HG03432 (cell line): Measurements from ENCODE around the gene BCAS4.
"Not testable (repeated sequence)": the region's sequence is repeated elsewhere in the genome, so short reads cannot be mapped to it uniquely, and the experiment has no call there.

ENCODE experiments used
- ATAC-seq: cut with Tn5 transposase; IDR thresholded peaks from one replicate; pipeline ENCODE4 v1.9.1; 2021; ENCODE audit warnings: mild to moderate bottlenecking, moderate library complexity; ENCODE audit not compliant: unreplicated experiment

BCAS4 gene, protein sequence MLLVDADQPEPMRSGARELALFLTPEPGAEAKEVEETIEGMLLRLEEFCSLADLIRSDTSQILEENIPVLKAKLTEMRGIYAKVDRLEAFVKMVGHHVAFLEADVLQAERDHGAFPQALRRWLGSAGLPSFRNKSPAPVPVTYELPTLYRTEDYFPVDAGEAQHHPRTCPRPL

DNA sequence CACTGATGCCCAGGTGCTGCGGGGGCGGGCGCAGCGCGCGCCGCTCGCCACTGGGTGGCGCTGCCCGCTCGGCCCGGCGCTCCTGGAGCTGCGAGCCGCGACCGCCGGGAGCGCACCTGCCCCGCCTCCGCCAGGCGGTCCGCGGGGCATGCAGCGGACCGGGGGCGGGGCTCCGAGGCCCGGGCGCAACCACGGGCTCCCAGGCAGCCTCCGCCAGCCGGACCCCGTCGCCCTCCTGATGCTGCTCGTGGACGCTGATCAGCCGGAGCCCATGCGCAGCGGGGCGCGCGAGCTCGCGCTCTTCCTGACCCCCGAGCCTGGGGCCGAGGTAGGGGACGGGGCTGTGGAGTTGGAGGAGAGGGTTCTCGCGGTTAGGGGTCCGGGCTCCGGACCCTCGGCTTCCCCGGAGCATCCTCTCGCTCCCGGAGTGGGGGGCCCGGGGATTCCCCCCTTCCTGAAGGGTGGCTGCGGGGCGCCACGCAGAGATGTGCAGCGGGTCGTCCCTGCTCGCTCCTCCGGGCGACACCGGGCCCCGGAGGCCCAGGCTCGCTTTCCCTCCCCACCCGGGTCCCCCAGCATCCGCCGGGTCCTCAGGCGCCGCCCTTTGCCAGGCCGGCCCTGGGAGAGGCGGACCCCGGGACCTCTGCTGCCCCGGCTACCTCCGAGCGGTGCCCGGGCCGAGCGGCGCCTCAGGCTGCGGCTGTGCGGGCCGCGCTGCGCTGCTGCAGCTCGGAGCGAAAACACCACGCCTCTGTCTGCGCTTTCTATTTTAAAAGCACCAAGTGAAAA is at the start of gene BCAS4:
BCAS4 (plus strand) TSS at position 216 of the 789 bp plus-strand sequence; CDS start at position 239, 23 bp downstream.
- ATAC-seq, result peak; percentile 67

DNA sequence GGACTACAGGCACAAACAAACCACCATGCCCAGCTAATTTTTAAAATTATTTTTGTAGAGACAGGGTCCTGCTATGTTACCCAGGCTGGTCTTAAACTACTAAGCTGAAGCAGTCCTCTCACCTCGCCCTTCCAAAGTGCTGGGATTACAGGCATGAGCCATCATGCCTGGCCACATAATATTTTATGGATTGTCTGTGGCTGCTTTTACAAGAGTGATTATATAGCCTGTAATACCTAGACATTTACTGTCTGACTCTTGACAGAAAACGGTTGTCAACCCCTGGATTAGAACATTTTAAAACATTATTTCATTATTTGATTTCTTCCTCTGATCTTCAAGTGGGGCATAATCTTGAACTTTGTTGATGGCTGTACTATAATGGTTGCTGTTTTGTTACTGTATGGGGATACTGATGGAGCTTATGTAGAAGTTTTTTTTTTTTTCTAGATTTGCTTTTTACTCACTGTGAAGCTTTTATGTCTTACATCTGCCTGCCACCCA is 49.2 kb upstream of the BCAS4 start:
- ATAC-seq, result no peak

DNA sequence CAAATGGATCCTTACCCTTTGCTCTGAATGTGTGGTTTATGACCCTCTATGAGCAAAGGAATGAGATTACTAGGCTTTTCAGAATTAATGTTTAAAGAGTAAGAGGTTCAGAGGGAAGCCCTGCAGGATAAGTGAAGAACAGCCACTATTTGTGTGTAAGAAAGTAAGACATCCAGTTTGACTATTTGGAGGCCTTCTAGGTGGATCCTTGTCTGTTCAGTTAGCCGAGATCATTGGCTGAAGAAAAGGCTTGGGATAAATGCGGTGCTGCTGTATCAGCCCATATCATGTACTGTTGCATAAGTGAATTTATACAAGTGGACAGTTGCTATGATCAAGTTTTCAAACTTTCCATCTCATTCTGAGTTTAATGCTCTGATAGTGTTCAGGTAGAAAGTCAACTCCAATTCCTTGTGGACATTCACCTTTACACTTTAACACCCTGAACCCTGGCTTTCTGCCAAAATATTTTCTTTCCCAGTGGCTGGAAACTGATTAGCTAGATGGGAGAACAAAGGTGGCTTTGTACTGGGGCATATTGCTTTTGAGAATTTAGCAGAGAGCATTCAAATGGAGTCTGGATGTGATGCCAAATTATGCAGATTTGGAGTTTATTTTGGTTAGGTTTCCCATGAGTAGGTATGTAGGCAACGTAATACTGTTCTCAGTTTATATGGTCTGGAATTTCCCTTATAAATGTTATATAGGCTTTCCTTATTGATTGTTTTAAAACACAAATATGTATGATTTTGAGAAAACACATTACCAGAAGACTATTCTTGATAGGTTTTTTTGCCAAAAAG is 48.5 kb upstream of the BCAS4 start:
- ATAC-seq, result no peak

DNA sequence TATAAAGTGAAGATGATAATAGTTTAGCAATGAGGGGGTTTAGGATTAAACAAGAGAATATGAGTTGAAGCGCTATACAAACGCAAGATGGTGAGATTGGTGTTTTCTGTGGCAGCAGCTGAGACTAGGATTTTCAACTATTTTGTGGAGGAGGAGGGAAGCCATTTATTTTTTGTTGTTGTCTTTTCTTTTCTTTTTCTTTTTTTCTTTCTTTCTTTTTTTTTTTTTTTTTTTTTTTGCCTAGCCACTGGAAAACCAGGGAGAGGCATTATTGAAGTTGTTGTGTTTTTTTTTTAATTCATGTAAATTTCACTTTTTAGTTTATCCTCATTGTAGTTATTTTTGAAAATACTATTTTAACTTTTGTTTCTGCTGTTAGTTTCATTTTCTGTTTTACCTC is 47.6 kb upstream of the BCAS4 start:
- no peak for ATAC-seq

DNA sequence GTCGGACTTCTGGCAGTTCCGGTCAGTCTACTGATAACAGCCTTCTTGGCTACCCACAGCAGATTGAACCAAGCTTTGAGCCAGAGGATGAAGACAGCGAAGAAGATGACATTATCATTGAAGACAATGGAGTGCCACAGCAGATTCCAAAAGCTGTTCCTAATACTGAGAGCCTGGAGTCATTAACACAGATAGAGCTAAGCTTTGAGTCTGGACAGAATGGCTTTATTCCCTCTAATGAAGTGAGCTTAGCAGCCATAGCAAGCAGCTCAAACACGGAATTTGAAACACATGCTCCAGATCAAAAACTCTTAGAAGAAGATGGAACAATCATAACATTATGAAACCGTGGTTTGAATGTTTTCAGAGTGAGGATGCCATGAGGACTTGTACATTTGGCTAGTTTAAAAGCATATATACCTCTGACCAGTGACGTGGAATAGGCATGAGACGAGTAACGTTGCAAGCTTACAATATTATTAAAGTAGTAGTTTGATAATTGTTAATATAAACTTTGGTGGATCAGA is 44.7 kb upstream of the BCAS4 start:
- ATAC-seq, result no peak

DNA sequence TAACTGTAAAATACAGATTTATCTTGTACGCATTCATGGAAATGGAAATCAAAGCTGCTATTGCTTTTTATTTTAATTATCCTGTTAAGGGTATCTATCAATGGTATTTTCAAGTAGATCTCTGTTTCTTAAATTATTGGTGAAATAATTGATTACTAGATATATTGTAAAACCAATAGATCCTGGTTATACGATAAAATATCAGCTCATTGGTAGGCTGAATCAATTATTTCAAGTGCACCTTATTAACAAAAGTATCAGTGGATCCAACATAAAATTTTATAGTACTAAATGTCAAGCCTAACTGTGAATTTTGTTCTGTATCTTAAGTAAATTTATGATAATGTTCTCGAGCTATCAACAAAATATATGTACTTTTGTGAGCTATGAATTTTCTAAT is 41.7 kb upstream of the BCAS4 start:
- ATAC-seq, result no peak

DNA sequence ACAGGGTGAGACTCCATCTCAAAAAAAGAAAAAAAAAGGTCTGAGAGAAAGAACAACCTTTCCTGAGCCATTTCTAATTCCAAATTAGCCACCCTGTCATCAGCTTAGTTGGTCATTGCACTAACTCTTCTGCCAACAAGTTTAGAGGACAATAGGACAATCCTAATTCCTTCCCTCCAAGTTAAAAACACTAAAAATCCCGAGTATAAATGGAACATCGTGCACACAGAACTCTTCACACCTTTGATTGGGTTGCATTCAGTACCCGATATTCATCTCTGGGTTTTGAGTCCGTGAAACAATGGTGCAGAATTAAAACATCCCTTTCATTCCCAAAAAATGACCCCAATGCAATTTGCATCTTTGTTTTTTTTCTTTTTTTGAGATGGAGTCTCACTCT is 40.4 kb upstream of the BCAS4 start:
- ATAC-seq, result no peak

DNA sequence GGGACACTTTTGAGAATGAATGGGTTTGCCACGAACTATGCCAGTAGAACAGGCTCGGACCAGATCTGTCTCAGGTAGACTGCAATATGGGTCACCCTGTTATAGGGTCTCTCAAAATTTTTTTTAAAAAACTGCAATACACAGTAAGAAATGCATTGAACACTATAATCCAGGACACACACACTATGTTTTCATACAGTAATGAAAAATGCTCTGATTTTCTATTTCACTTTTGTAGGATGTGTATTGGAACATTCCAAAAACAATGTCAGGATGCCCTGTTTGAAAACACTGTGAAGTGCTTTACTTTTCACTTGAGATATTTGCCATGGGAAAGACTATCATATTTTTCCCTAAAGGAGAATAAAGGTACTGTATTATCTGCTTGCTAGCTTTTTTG is 38.4 kb upstream of the BCAS4 start:
- ATAC-seq, result no peak

DNA sequence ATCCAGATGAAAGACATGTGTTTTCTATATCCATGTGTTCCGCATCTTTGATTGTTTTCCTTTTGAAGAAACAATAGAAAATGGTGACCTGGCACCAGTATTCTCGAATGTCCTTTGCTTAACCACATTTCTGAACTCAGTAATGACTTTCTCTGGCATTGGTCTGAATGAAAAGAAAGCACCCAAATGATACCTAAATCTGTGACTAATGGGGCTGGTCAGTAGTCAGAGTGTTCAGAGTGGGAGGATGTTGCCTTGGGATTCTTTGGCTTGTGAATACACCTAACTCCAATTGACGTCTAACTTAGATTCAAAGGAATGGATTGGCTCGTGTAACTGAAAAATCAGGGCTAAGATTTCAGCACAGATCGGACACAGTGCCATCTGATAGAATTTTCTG is 36.4 kb upstream of the BCAS4 start:
- no peak for ATAC-seq

DNA sequence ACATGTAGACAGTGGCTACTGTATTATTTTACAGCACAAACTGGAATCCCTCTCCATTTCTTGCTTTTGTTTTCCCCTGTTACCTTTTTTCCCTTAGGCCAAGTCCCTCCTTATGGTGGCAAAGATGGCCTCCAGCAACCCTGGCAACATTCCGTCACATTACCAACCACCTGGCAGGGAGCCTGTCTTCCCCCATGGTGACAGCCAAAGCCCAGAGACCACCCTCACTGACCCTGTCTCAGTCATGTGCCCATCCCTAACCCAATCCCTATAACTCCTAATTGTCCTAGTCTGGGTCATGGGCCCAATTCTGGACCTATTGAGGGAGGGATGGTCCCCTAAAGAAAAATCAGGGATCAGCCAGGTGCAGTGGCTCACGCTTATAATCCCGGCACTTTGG is 35.9 kb upstream of the BCAS4 start:
- no peak for ATAC-seq

DNA sequence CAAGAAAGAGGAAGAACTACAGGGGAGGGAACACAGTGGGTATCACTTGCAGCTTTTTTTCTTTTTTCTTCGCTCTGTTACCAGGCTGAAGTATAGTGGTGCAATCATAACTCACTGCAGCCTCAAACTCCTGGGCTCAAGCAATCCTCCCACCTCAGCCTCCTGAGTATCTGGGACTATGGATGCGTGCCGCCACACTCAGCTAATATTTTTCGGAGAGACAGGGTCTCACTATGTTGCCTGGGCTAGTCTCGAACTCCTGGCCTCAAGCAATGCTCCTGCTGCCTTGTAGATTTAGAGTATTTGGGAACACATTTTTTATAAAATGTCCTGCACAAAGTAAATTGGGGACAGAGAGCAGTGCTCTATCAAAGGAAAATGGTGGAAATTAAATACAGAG is 35.2 kb upstream of the BCAS4 start:
- no peak for ATAC-seq

DNA sequence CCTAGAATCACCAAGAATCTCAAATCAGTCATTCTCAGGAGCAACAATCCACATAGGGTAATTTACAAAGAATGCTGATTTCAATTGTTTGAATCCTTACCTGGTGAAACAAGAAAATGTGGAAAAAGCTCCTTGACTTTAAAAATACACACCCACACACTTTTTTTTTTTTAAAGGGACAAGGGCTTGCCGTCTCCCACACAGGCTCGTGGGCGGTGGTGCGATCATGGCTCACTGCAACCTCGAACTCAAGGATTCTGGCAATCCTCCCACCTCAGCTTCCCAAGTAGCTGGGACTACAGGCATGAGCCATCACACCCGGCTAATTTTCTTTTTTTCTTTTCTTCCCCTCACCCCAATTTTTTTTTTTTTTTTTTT is 32.8 kb upstream of the BCAS4 start:
- ATAC-seq, result no peak

DNA sequence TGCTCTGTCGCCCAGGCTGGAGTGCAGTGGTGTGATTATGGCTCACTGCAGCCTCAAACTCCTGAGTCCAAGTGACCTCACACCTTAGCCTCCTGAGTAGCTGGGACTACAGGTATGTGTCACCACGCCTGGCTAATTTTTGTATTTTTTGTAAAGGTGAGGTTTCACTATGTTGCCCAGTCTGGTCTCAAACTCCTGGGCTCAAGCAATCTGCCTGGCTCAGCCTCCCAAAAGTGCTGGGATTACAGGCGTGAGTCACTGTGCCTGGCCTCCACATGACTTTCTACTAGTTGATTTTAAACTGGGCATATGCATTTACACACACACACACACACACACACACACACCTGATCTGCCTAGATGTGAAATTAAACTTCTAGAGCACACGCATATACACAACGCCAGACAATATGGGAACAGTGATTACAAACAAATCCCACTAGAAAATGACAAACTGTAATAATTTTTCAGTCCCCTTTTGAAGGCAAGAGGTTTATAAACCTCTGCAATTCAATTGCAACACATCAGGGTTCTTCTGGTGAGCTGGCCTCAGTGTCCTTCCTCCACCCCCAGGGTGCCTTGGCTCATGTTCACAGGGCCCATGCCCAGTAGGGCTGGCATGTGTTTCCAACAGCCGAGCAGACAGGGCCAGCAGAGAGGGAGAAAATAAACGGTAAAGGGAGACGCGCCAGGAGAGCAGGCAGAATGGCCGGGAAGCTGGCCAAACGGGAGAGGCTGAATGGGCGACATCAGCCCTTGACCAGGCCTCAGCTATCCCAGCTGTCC is 32.2 kb upstream of the BCAS4 start:
- no peak for ATAC-seq

DNA sequence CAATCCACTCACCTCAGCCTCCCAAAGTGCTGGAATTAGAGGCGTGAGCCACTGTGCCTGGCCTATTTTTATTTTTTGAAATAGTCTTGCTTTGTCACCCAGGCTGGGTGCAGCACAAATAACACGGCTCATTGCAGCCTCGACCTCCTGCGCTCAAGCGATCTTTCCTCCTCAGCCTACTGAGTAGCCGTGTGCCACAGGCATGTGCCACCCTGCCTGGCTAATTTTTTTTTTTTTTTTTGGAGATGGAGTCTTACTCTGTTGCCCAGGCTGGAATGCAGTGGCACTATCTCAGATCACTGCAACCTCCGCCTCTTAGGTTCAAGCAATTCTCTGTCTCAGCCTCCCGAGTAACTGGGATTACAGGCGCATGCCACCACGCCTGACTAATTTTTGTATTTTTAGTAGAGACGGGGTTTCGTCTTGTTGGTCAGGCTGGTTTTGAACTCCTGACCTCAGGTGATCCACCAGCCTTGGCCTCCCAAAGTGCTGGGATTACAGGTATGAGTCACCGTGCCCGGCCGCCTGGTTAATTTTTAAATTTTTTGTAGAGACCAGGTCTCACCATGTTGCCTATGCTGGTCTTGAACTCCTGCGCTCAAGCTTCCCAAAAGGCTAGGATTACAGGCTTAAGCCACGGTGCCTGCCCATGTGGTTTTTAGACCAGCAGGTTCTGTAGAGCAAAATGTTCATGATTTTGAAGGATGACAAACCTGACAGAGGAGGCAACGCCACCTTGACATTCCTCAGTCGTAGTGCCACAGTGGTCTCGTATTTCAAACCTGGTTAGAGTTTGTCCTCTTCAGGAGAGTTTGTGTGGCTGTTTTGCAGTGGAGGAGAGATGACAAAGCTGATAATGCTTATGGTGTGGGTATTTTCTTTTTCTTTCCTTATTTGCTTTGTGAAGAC is 31.1 kb upstream of the BCAS4 start:
- not testable (repeated sequence) for ATAC-seq

DNA sequence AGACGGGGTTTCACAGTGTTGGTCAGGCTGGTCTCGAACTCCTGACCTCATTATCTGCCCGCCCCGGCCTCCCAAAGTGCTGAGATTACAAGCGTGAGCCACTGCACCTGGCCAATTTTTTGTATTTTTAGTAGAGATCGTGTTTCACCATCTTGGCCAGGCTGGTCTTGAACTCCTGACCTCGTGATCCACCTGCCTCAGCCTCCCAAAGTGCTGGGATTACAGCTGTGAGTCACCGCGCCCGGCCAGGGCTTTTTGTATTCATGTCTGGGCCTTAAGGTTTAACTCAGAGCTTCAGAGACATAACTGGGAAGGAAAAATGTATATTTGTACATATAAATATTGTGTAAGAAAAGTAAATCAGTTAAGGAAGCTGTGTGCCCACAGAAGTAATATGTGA is 29.6 kb upstream of the BCAS4 start:
- not testable (repeated sequence) for ATAC-seq

DNA sequence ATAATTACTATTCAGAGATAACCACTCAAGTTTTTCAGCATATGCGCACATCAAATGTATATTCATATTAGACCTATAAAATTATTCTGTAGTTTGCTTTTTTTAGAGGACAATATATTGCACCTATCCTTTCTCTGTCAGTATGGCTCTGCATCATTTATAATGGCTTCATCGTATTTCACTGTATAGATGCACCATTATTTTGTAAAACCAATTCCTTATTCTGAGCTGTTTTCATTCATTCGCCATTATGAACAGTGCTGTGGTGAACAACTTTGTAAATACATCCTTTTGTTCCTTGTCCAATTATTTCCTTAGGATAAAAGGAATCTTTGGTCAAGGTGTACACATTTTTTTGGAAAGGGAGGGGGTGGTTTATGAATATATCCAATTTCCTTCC is 29.2 kb upstream of the BCAS4 start:
- ATAC-seq, result no peak

DNA sequence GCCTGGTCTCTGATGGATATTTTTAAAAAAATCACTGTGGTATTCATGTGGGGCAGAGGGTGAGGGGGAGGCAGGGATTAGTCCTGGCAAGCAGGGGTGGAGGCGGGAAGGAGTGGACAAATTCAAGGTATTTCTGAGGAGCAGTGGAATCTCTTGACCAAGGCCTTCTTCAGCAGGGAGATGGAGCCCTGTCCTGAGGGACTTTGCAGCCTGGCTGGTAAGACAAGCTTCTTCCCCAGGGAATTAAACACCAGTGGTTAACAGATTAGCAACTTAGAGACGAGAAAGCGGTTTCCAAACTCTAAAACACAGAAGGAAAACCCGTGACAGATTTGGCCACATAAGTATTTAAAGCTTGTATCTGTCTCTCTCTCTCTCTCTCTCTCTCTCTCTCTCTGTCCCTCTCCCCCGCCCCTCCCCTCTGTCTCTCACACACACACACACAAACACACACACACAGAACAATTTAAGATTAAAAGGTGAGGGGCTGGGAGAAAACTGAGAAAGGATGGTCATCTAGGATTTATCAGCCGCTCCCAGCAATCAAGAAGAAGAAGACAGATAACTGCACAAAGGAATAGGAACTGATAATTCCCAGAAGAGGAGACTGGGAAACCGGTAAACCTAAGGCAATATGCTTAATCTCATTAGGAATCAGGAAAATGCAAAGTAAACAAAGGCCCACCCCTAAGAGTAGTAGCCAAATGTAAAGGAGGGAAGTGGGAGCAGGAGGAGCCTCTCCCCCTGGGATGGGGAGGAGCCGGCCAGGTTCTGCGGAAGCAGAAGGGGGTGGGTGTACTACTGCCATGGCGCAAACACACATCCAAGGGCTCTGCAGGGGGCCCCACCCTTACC is 27.7 kb upstream of the BCAS4 start:
- ATAC-seq, result not testable (repeated sequence)

DNA sequence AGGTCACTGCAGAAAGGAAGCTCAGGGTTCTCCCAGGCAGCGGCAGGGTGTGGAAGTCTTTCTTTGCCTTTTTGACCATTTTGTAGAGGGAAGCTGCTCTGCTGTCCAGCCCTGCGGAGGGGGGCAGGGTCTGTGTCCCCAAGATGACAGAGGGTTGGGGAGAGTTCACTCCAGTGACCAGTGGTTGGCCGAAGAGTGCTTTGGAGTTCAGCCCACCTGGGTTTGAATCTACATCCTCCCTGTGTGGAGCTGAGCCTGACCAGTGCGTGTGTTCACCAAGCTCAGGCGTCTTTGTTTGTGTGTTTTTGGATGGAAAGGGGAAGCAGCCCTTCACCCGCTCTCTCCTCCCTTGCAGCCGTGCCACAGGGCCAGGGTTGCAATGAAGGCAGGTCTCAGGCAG is 25.9 kb upstream of the BCAS4 start:
- ATAC-seq, result not testable (repeated sequence)
